Neural cell (in vitro differentiated cells): Measurements from ENCODE around the gene GDF7. TPM values are rescaled to one million over a fixed set of nuclear protein-coding genes. Genes with fewer than 3 reads are reported as not detected.

Experiments
- H2AFZ ChIP-seq: fragments of 200-600, 300-800 bp; sonication (generic), shearing (Covaris generic); 2 replicates; pipeline ENCODE4 v1.6.0; 2014; ENCODE audit warnings: low read depth, mild to moderate bottlenecking, antibody characterized with exemption, low read length, moderate library complexity
- H3F3A ChIP-seq: fragments of 200-600 bp; shearing (Covaris generic); 2 replicates; pipeline ENCODE4 v1.6.1; 2016; ENCODE audit warnings: mild to moderate bottlenecking, moderate library complexity, mixed read lengths, antibody characterized with exemption, low read length; ENCODE audit not compliant: insufficient read depth, poor library complexity, severe bottlenecking
- H3K27ac ChIP-seq: fragments of 200-600, 300-800 bp; sonication (generic), shearing (Covaris generic); 2 replicates; pipeline ENCODE4 v1.5.1; 2014; ENCODE audit warnings: mild to moderate bottlenecking, low read length, moderate library complexity
- H3K27me3 ChIP-seq: fragments of 300-800, 200-600 bp; sonication (generic), shearing (Covaris generic); 2 replicates; pipeline ENCODE4 v1.6.0; 2014; ENCODE audit warnings: mild to moderate bottlenecking, low read depth, low read length, moderate library complexity; ENCODE audit not compliant: insufficient read depth
- H3K36me3 ChIP-seq: fragments of 300-800, 200-600 bp; sonication (generic), shearing (Covaris generic); 2 replicates; pipeline ENCODE4 v1.5.1; 2014; ENCODE audit warnings: mild to moderate bottlenecking, antibody characterized with exemption, low read length, moderate library complexity; ENCODE audit not compliant: insufficient read depth
- H3K4me2 ChIP-seq: fragments of 300-800, 200-600 bp; sonication (generic), shearing (Covaris generic); 2 replicates; pipeline ENCODE4 v1.6.0; 2014; ENCODE audit warnings: mild to moderate bottlenecking, low read length
- H3K4me3 ChIP-seq: fragments of 300-800, 200-600 bp; sonication (generic), shearing (Covaris generic); 2 replicates; pipeline ENCODE4 v1.5.1; 2014; ENCODE audit warnings: mild to moderate bottlenecking, low read length, moderate library complexity
- H3K79me2 ChIP-seq: fragments of 200-600 bp; shearing (Covaris generic); replicated peaks from 2 replicates; pipeline ENCODE4 v1.6.0; 2014; ENCODE audit warnings: mild to moderate bottlenecking, low read length, moderate library complexity; ENCODE audit not compliant: insufficient read depth
- H3K9ac ChIP-seq: fragments of 300-800, 200-600 bp; sonication (generic), shearing (Covaris generic); 2 replicates; pipeline ENCODE4 v1.6.1; 2016; ENCODE audit warnings: mild to moderate bottlenecking, low read length, mixed read lengths
- H3K9me2 ChIP-seq: fragments of 200-600 bp; shearing (Covaris generic); 2 replicates; pipeline ENCODE4 v1.6.1; 2016; ENCODE audit warnings: mild to moderate bottlenecking, low read length, mixed read lengths; ENCODE audit not compliant: insufficient read depth
- H3K9me3 ChIP-seq: fragments of 200-600, 300-800 bp; sonication (generic), shearing (Covaris generic); 2 replicates; pipeline ENCODE4 v1.6.1; 2016; ENCODE audit warnings: mild to moderate bottlenecking, mixed run types, low read length, moderate library complexity, mixed read lengths
- H4K20me1 ChIP-seq: fragments of 200-600 bp; shearing (Covaris generic); 2 replicates; pipeline ENCODE4 v1.6.1; 2016; ENCODE audit warnings: mild to moderate bottlenecking, mixed run types; ENCODE audit not compliant: insufficient read depth
- CTCF ChIP-seq: fragments of 450-650 bp; IDR thresholded peaks from 2 replicates; pipeline ENCODE4 v1.5.1; 2014; ENCODE audit warnings: antibody characterized with exemption, mild to moderate bottlenecking, moderate library complexity; ENCODE audit not compliant: poor library complexity, severe bottlenecking
- EP300 ChIP-seq: fragments of 450-650 bp; conservative IDR thresholded peaks from 2 replicates; pipeline ENCODE4 v1.6.1; 2014; ENCODE audit warnings: antibody characterized with exemption, mild to moderate bottlenecking, moderate library complexity; ENCODE audit not compliant: poor library complexity, severe bottlenecking
- EZH2 ChIP-seq: fragments of 200-600, 300-800 bp; shearing (Covaris generic), sonication (generic); IDR thresholded peaks from 2 replicates; pipeline ENCODE4 v1.6.1; 2014; ENCODE audit warnings: antibody characterized with exemption, low read length, borderline replicate concordance, mild to moderate bottlenecking; ENCODE audit not compliant: insufficient read depth, poor library complexity, severe bottlenecking
- MXI1 ChIP-seq: fragments of 450-650 bp; conservative IDR thresholded peaks from 2 replicates; pipeline ENCODE4 v1.6.1; 2014; ENCODE audit warnings: antibody characterized with exemption, mild to moderate bottlenecking; ENCODE audit not compliant: poor library complexity, severe bottlenecking
- POLR2AphosphoS5 ChIP-seq: IDR thresholded peaks from 2 replicates; pipeline ENCODE4 v1.6.1; 2012
- RAD21 ChIP-seq: fragments of 450-650 bp; conservative IDR thresholded peaks from 2 replicates; pipeline ENCODE4 v1.6.1; 2014; ENCODE audit warnings: antibody characterized with exemption, mild to moderate bottlenecking, moderate library complexity
- REST ChIP-seq: IDR thresholded peaks from 2 replicates; pipeline ENCODE4 v1.6.1; 2012; ENCODE audit warnings: borderline replicate concordance
- SMC3 ChIP-seq: fragments of 450-650 bp; conservative IDR thresholded peaks from 2 replicates; pipeline ENCODE4 v1.6.1; 2014; ENCODE audit warnings: antibody characterized with exemption, mild to moderate bottlenecking, moderate library complexity; ENCODE audit not compliant: poor library complexity
- TAF1 ChIP-seq: IDR thresholded peaks from 2 replicates; pipeline ENCODE4 v1.6.1; 2012; ENCODE audit warnings: low read depth
- polyA plus RNA-seq: library from polyadenylated mRNA; depleted of rRNA; stranded (reverse); fragments of >200 nt; gene quantifications from 2 replicates; pipeline ENCODE4 v1.2.3, GENCODE V29; 2014

Gene GDF7
- polyA plus RNA-seq, 1 donor from 2014 or later = 0.38 TPM

- Histone ChIP-seq H3K27me3 (peaks cover 68% of the 10 kb centered on the region), H2AFZ (no peak overlapping the region), H3K9ac (no peak overlapping the region), H3K27ac (no peak overlapping the region), H3K36me3 (no peaks in the 10 kb centered on the region), H4K20me1 (no peaks in the 10 kb centered on the region), H3K4me2 (no peak overlapping the region), H3K9me2 (no peaks in the 10 kb centered on the region), H3K9me3 (no peaks in the 10 kb centered on the region), H3K4me3 (no peak overlapping the region), H3F3A (no peaks in the 10 kb centered on the region), H3K79me2 (no peaks in the 10 kb centered on the region)
- TF ChIP-seq EP300 (no peak), SMC3 (no peak), CTCF (no peak), RAD21 (no peak), POLR2AphosphoS5 (no peak), TAF1 (no peak), REST (no peak), EZH2 (no peak), MXI1 (no peak)
Measured at GRCh38 chr2:20672201-20672951, 5.4 kb downstream of the GDF7 start.

- Histone ChIP-seq H2AFZ (no peak overlapping the region), H3K4me2 (no peak overlapping the region), H3K9me3 (no peaks in the 10 kb centered on the region), H4K20me1 (no peaks in the 10 kb centered on the region), H3K9ac (no peak overlapping the region), H3K36me3 (no peaks in the 10 kb centered on the region), H3K27me3 (peaks cover 54% of the 10 kb centered on the region), H3K79me2 (no peaks in the 10 kb centered on the region), H3K4me3 (no peak overlapping the region), H3K9me2 (no peaks in the 10 kb centered on the region), H3F3A (no peaks in the 10 kb centered on the region), H3K27ac (no peak overlapping the region)
- TF ChIP-seq SMC3 (no peak), CTCF (no peak), EP300 (no peak), TAF1 (no peak)
Measured at GRCh38 chr2:20673686-20674308, 6.9 kb downstream of the GDF7 start.
